Activated CD4-positive, alpha-beta T cell treated with anti-CD3 and anti-CD28 coated beads, Interleukin-2, Interleukin-6, amounts not matched to agents 100 ng/mL and 50 ng/mL, durations not matched to agents 16 hours and 8 hours (primary cell): ENCODE data around the gene MRPS2.

ENCODE experiments used
- DNase-seq: peaks from one replicate; pipeline ENCODE4 v3.0.0-alpha.2; 2020

Gene MRPS2

GRCh38 chr9:135480940-135481310, 19.6 kb upstream of the MRPS2 start:
- no peak for DNase-seq

GRCh38 chr9:135482015-135482754, 18.3 kb upstream of the MRPS2 start:
- DNase-seq = no peak

- DNase-seq = no peak
Measured at GRCh38 chr9:135484460-135485277, 15.8 kb upstream of the MRPS2 start.

GRCh38 chr9:135485385-135485784, 15.1 kb upstream of the MRPS2 start:
- DNase-seq = no peak

GRCh38 chr9:135485832-135486231, 14.7 kb upstream of the MRPS2 start:
- no peak for DNase-seq

- DNase-seq = no peak
Measured at GRCh38 chr9:135486267-135487065, 14.0 kb upstream of the MRPS2 start.

DNA sequence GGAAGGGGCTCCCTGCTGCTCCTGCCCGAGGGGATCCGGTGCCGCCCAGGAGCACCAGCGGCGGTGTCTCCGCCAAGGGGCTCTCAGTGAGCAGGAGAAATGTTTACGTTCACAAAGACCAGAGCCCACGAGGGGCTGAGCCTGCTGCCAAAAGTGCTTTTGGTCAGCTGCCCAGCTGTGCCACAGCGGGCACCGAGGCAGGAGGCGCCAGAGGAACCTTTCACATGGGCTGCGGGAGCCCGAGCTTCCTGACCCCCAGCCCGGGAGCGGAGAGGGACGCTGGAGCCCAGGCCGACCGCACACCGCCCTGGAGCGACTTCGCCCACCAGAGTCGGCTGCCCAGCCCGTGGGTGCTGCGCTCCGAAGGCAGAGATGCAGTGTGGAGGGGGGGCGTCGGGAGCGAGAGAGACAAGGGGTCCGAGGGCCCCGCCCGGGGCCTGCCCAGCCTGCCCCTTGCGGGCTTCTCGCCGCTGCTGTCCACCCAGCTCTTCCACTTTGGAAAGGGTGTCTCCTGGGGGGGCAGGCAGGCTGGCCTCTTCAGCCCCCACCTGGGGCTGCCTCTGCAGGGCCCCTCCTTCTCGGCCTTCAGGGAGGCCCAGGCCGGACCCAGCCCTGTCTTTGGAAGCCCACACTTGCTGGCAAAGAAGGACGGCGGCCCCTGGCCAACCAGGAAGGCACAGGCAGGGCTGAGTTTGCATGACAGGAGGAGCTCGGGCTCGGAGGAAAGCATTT, 13.0 kb upstream of the MRPS2 start:
- DNase-seq = no peak

DNA sequence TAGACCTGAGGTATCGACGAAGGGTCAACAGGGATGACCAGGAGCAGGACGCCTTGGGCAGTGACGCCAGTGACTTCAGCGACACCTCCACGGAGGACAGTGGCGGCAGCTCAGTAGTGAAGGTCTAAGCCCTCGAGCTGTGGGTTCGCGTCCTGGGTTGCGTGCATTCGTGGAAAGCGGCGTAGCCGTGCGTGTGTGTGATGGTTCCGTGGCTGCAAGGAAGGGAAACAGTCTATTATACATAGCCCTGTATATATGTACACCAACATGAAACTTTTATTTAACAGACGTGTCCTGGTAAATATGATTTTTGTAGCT, 12.5 kb upstream of the MRPS2 start:
- no peak for DNase-seq

DNA sequence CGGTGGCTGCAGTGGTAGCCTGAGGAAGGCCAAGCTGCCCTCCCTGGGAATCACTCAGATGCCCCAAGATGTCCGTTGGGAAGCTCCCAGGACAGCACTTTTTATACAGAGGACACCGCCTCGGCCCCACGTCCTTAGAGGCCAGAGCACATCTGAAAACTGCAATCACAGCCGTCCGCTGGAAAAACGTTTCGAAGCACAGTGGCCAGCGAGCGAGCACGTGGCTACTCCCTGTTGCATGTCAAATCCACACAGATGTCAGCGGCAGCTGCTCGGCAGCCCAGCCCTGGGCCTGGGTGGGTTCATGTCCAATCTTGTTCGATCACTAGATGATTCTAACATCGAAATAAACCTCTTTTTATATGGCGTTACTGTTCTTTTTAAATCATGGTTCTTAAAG, 12.0 kb upstream of the MRPS2 start:
- DNase-seq = no peak

- no peak for DNase-seq
Measured at GRCh38 chr9:135489188-135489906, 11.1 kb upstream of the MRPS2 start.

DNA sequence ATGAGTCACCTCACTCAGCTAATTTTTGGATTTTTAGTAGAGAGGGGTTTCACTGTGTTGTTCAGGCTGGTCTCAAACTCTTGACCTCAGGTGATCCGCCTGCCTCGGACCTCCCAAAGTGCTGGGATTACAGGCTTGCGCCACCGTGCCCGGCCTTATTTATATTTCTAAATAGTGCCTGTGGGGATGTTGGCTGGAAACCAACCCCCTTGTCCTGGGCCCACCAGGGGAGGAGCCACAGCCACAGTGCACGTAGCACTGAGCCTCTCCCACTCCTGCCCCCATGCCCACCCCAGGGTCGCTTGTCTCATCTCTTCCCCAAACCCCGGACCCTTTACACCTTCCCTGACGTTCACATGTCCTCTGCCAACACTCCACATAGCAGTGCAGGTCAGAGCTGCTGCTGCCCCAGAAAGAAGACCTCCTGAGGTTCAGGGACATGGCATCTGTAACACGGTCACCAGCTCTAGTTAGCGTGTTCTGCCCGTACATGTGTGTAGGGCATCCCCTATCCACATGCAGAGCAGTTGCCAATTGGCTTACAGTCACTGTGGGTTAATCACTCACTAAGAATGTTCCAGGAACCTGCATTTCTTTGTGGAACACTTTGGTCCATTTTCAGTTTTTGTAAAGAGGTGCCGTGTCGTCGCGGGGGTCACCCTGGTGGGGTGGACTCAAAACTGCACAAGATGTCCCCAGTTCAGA, 10.2 kb upstream of the MRPS2 start:
- DNase-seq = no peak

- no peak for DNase-seq
Measured at GRCh38 chr9:135490980-135491464, 9.5 kb upstream of the MRPS2 start.

- DNase-seq = no peak
Measured at GRCh38 chr9:135491764-135492163, 8.7 kb upstream of the MRPS2 start.

DNA sequence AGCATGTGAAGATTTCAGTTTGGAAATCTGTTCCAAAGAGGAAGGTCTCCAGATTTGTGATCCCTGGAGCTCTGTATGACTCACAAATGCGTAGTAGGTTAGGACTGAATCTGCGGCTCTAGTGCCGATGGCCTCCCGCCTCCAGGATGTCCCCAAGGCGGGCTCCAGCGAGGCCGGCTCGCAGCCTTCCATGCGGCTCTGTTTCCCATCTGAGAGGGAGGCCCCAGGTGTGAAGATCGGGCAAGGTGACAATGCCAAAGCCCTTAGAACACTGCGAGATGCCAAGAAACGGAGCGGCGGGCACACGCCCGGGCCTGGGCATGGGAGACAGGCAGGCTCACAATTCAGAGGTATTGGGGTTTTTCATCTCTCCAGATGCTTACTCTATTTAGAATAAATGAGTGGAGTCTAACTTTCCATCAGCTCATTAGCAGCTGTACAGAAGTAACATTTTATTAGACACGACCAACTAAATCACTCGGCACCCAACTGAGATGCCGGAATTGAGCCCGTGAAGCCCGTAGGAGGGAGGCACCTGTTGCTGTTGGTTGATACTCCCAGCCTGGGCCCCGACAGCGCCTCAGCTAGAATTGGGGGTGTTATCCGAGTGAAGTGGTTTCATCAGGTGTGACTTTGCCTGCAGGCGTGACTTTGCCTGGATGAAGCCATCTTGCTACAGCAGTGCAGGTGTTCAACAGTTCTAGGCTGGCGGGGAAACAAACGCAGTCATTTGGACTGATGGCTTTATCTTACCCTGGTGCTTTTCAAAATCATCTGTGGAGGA, 7.4 kb upstream of the MRPS2 start:
- no peak for DNase-seq

GRCh38 chr9:135494791-135495559, 5.5 kb upstream of the MRPS2 start:
- no peak for DNase-seq

GRCh38 chr9:135498381-135499126, 1.9 kb upstream of the MRPS2 start:
- DNase-seq = no peak

GRCh38 chr9:135499326-135500070, 984 bp upstream of the MRPS2 start:
- DNase-seq = peak; percentile 87

DNA sequence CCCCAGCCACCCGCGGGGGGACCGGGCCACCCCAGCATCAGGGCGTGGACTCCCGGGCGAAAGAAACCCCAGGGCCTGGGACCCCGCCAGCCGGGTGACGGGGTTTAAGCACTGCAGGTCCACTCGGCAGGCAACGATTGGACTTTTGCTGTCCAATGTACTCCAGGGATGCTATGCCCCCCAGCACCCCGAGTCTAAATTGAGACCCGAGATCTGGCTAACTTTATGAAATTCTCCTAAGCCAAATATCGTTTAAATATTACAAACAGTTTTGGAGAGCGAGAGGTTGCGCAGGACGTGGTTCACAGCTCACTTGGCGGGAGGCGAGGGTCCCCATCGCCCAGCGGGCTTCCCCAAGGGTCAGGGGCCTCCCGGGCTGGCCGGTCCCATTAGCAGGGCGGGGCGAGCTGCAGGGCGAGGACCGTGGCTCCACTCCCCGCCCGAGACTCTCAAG, 384 bp upstream of the MRPS2 start:
- no peak for DNase-seq
